22Rv1 (cell line): Measurements from ENCODE around the gene ADM2.

Source experiments
- ZFX ChIP-seq: fragments of 450-650 bp; IDR thresholded peaks from 2 replicates; pipeline ENCODE4 v1.6.1; 2017; ENCODE audit warnings: antibody characterized with exemption, borderline replicate concordance
- TF ChIP-seq, protein P1 (sequence below): fragments of 450-650 bp; IDR thresholded peaks from 2 replicates; pipeline ENCODE4 v1.5.1; 2017; ENCODE audit warnings: mild to moderate bottlenecking

DNA sequence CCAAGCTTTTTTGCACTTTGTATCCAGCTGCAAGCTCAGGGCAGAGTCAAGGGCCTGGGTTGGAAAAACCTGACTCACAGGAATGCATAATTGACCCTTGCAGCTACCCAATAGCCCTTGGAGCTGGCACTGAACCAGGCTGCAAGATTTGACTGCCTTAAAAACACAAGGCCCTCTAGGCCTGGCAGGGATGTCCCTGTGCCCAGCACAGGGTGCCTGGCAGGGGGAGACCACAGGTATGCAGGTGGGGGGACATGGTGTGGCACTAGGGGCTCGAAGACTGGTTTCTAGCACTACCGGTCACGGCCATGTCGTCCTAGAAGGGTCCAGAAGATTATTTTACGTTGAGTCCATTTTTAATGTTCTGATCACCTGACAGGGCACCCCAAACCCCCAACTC, 36.7 kb upstream of the ADM2 start:
- TF ChIP-seq, protein P1, sequence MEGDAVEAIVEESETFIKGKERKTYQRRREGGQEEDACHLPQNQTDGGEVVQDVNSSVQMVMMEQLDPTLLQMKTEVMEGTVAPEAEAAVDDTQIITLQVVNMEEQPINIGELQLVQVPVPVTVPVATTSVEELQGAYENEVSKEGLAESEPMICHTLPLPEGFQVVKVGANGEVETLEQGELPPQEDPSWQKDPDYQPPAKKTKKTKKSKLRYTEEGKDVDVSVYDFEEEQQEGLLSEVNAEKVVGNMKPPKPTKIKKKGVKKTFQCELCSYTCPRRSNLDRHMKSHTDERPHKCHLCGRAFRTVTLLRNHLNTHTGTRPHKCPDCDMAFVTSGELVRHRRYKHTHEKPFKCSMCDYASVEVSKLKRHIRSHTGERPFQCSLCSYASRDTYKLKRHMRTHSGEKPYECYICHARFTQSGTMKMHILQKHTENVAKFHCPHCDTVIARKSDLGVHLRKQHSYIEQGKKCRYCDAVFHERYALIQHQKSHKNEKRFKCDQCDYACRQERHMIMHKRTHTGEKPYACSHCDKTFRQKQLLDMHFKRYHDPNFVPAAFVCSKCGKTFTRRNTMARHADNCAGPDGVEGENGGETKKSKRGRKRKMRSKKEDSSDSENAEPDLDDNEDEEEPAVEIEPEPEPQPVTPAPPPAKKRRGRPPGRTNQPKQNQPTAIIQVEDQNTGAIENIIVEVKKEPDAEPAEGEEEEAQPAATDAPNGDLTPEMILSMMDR = no peak
- no peak for TF ChIP-seq ZFX
